Activated CD8-positive, alpha-beta T cell treated with anti-CD3 and anti-CD28 coated beads for 36 hours (primary cell): ENCODE data around the gene CSNK2A2. TPM values are rescaled to one million over a fixed set of nuclear protein-coding genes. Genes with fewer than 3 reads are reported as not detected.

Source experiments
- ATAC-seq: fragments of 200-7000 bp; cut with Tn5 transposase; one replicate; pipeline ENCODE4 v1.10.0; 2021; ENCODE audit warnings: mild to moderate bottlenecking, moderate library complexity
- CTCF ChIA-PET: fragments of 350-600 bp; sonication (Branson Sonifier 250); formaldehyde crosslinking; loops from one replicate; lab custom pipeline; 2021; ENCODE audit warnings: antibody characterized with exemption; lab: Charles Lee
- POLR2A ChIA-PET: fragments of 350-600 bp; sonication (Branson Sonifier 250); formaldehyde crosslinking; loops from one replicate; lab custom pipeline; 2021; ENCODE audit warnings: antibody characterized with exemption; lab: Charles Lee
- DNase-seq: peaks from one replicate; pipeline ENCODE4 v3.0.0-alpha.2; 2020
- H3K27ac Mint-ChIP-seq: one replicate; pipeline ENCODE4 v1.8.0; 2021; ENCODE audit warnings: mild to moderate bottlenecking, mixed read lengths
- H3K27me3 Mint-ChIP-seq: one replicate; pipeline ENCODE4 v1.8.0; 2021; ENCODE audit warnings: mixed read lengths
- H3K36me3 Mint-ChIP-seq: one replicate; pipeline ENCODE4 v1.8.0; 2021; ENCODE audit warnings: low read depth, mixed read lengths
- H3K4me1 Mint-ChIP-seq: one replicate; pipeline ENCODE4 v1.8.0; 2021; ENCODE audit warnings: low read depth, mixed read lengths
- H3K4me3 Mint-ChIP-seq: one replicate; pipeline ENCODE4 v1.8.0; 2021; ENCODE audit warnings: mild to moderate bottlenecking, moderate library complexity, mixed read lengths
- H3K9me3 Mint-ChIP-seq: one replicate; pipeline ENCODE4 v1.8.0; 2021; ENCODE audit warnings: mixed read lengths
- intact Hi-C: fragments of 100-400 bp; cut with micrococcal nuclease; formaldehyde crosslinking; loops from one replicate; pipeline ENCODE4 v1.10.0; 2022
- total RNA-seq, 2 experiments: library from RNA; stranded (reverse); gene quantifications; one replicate each; pipeline ENCODE4 v1.2.3, GENCODE V29; 2021
- TF ChIP-seq, protein P1 (sequence below): fragments of 200-600 bp; IDR thresholded peaks from one replicate; pipeline ENCODE4 v1.8.0; 2022; ENCODE audit warnings: antibody characterized with exemption, mild to moderate bottlenecking

CSNK2A2 gene
- total RNA-seq, 2 experiments from 2014 or later, result 97.5 to 99.0 TPM

- TF ChIP-seq, protein P1, sequence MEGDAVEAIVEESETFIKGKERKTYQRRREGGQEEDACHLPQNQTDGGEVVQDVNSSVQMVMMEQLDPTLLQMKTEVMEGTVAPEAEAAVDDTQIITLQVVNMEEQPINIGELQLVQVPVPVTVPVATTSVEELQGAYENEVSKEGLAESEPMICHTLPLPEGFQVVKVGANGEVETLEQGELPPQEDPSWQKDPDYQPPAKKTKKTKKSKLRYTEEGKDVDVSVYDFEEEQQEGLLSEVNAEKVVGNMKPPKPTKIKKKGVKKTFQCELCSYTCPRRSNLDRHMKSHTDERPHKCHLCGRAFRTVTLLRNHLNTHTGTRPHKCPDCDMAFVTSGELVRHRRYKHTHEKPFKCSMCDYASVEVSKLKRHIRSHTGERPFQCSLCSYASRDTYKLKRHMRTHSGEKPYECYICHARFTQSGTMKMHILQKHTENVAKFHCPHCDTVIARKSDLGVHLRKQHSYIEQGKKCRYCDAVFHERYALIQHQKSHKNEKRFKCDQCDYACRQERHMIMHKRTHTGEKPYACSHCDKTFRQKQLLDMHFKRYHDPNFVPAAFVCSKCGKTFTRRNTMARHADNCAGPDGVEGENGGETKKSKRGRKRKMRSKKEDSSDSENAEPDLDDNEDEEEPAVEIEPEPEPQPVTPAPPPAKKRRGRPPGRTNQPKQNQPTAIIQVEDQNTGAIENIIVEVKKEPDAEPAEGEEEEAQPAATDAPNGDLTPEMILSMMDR, result no peak
- peak overlapping the region; percentile 18 for H3K27ac Mint-ChIP-seq
- H3K4me1 Mint-ChIP-seq, result peaks cover 3% of the 10 kb centered on the region
- POLR2A ChIA-PET, result no interaction called here
- CTCF ChIA-PET, result interaction anchor here (0.5 kb wide), 1 partner anchor 10 kb away, joined by 3 read pairs; no protein-coding TSS in a partner anchor
- peaks cover 38% of the 10 kb centered on the region for H3K36me3 Mint-ChIP-seq
- no peaks in the 10 kb centered on the region for H3K9me3 Mint-ChIP-seq
- ATAC-seq (peak; percentile 39), DNase-seq (no peak)
- H3K27me3 Mint-ChIP-seq, result no peaks in the 10 kb centered on the region
- intact Hi-C loops, result no loop called here
- no peak overlapping the region for H3K4me3 Mint-ChIP-seq
Measured at GRCh38 chr16:58160855-58161254, 37.1 kb downstream of the CSNK2A2 start.

GRCh38 chr16:58158725-58159124, 39.2 kb downstream of the CSNK2A2 start:
- TF ChIP-seq, protein P1, result no peak
- Mint-ChIP-seq H3K4me3 (no peak overlapping the region), H3K36me3 (peaks cover 21% of the 10 kb centered on the region), H3K9me3 (no peaks in the 10 kb centered on the region), H3K27me3 (no peaks in the 10 kb centered on the region), H3K4me1 (peaks cover 5% of the 10 kb centered on the region), H3K27ac (no peak overlapping the region)
- intact Hi-C loops, result no loop called here
- DNase-seq (no peak), ATAC-seq (no peak)
- POLR2A ChIA-PET, result interaction anchor here (0.6 kb wide), 1 partner anchor 1701 kb away, joined by 3 read pairs; no protein-coding TSS in a partner anchor
- CTCF ChIA-PET, result no interaction called here

DNA sequence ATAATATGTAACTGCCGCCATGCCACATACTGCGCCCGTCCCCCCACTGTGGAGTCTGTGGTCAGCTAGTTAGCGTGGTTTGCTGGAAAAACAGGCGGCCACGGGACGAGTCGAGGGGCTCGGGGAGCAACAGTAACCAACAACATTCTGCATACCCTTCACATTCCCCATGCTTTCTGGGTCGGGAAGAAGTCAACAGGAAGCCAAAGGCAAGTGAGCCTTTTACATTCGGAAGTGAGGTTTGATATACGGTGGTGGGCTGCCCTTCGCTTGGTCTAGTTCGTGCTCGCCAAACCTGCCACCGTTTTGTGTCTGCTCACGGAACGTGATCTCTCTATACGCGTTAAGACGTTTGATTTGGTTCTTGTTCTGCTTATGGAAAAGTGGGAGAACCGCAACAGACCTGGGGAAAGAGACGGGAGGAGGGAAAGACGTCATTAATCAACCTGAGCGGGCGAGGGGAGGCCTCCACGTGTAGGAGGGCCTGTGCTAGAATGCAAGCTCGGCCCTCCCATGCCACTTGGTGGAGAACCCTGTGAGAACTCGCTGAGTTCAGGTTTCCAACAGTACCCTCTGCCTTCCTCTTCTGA, 39.9 kb downstream of the CSNK2A2 start:
- DNase-seq, result no peak
- H3K4me1 Mint-ChIP-seq, result peaks cover 5% of the 10 kb centered on the region
- intact Hi-C loops, result no loop called here
- H3K4me3 Mint-ChIP-seq, result no peak overlapping the region
- no peaks in the 10 kb centered on the region for H3K27me3 Mint-ChIP-seq
- ATAC-seq, result no peak
- ChIA-PET POLR2A (no interaction called here), CTCF (no interaction called here)
- no peaks in the 10 kb centered on the region for H3K9me3 Mint-ChIP-seq
- no peak overlapping the region for H3K27ac Mint-ChIP-seq
- TF ChIP-seq, protein P1, result no peak
- peaks cover 16% of the 10 kb centered on the region for H3K36me3 Mint-ChIP-seq

GRCh38 chr16:58157239-58157638, 40.7 kb downstream of the CSNK2A2 start:
- H3K9me3 Mint-ChIP-seq, result no peaks in the 10 kb centered on the region
- POLR2A ChIA-PET, result interaction anchor here (1.0 kb wide), 1 partner anchor 15 kb away, joined by 3 read pairs; no protein-coding TSS in a partner anchor
- H3K4me3 Mint-ChIP-seq, result no peak overlapping the region
- TF ChIP-seq, protein P1, result no peak
- ATAC-seq (no peak), DNase-seq (no peak)
- no peak overlapping the region for H3K27ac Mint-ChIP-seq
- H3K27me3 Mint-ChIP-seq, result no peaks in the 10 kb centered on the region
- CTCF ChIA-PET, result no interaction called here
- H3K4me1 Mint-ChIP-seq, result peaks cover 5% of the 10 kb centered on the region
- H3K36me3 Mint-ChIP-seq, result peaks cover 12% of the 10 kb centered on the region
- intact Hi-C loops, result no loop called here

DNA sequence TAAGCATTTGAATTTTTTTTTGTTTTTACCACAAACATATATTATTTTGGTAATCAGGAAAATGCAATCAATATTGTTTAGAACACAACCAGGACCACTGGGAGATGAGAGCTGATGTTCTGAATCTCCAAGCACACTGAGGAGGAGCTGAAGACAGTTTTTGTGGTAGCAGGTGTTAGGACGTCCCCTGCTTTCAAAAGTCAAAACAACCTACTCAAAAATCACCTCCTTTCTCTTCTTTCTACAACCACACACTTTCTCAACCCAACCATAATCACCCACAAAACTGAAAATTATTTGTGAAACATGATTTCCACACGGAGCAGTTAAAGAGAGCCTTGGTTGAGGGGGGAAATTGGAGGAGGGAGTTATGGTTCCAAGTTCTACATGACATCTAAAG, 42.1 kb downstream of the CSNK2A2 start:
- H3K36me3 Mint-ChIP-seq, result peaks cover 11% of the 10 kb centered on the region
- CTCF ChIA-PET, result no interaction called here

More for the DNA sequence above, 42.1 kb downstream of the CSNK2A2 start:
- H3K9me3 Mint-ChIP-seq, result no peaks in the 10 kb centered on the region
- TF ChIP-seq, protein P1, result no peak
- ATAC-seq, result no peak
- DNase-seq, result no peak
- H3K4me1 Mint-ChIP-seq, result peaks cover 5% of the 10 kb centered on the region
- intact Hi-C loops, result no loop called here
- no peaks in the 10 kb centered on the region for H3K27me3 Mint-ChIP-seq
- no peak overlapping the region for H3K27ac Mint-ChIP-seq
- POLR2A ChIA-PET, result no interaction called here
- H3K4me3 Mint-ChIP-seq, result no peak overlapping the region
